ENCODE measurements around the gene HBEGF. TPM values are rescaled to one million over a fixed set of nuclear protein-coding genes. Genes with fewer than 3 reads are reported as not detected.

HBEGF gene
- total RNA-seq, 1 donor from 2014 or later: 0.49 TPM

- intact Hi-C loops (cut with micrococcal nuclease): loop anchor here (5.0 kb wide), 1 partner anchor 1627 kb away; no protein-coding TSS in a partner anchor
- Mint-ChIP-seq H3K9me3 (no peaks in the 10 kb centered on the region), H3K4me1 (no peaks in the 10 kb centered on the region), H3K27ac (no peak overlapping the region), H3K4me3 (no peak overlapping the region), H3K36me3 (ENCODE audit: low read depth) (no peaks in the 10 kb centered on the region), H3K27me3 (no peaks in the 10 kb centered on the region)
- TF ChIP-seq CTCF (IDR thresholded peaks at IDR 0.05): no peak
- no peak for DNase-seq
- ChIA-PET CTCF (interaction anchor here (0.9 to 1.0 kb wide), 2 partner anchors 28 to 80 kb away, joined by 3 to 4 read pairs; no protein-coding TSS in a partner anchor), POLR2A (no interaction called here)
- ATAC-seq (ENCODE audit: low read depth): no peak
Measured at GRCh38 chr5:140324617-140325241, 21.7 kb downstream of the HBEGF start.

GRCh38 chr5:140324041-140324600 is 22.3 kb downstream of the HBEGF start:
- ChIA-PET CTCF (interaction anchor here (0.9 kb wide), 1 partner anchor 79 kb away, joined by 4 read pairs; no protein-coding TSS in a partner anchor), POLR2A (no interaction called here)
- no peak for DNase-seq
- H3K9me3 Mint-ChIP-seq: no peaks in the 10 kb centered on the region
- no peaks in the 10 kb centered on the region for H3K27me3 Mint-ChIP-seq
- no peak for TF ChIP-seq CTCF (IDR thresholded peaks at IDR 0.05)
- H3K27ac Mint-ChIP-seq: no peak overlapping the region
- no peak overlapping the region for H3K4me3 Mint-ChIP-seq
- no peak for ATAC-seq (ENCODE audit: low read depth)
- no peaks in the 10 kb centered on the region for H3K4me1 Mint-ChIP-seq
- H3K36me3 Mint-ChIP-seq (ENCODE audit: low read depth): no peaks in the 10 kb centered on the region
- intact Hi-C loops (cut with micrococcal nuclease): no loop called here

- H3K27ac Mint-ChIP-seq: no peak overlapping the region
- H3K36me3 Mint-ChIP-seq (ENCODE audit: low read depth): no peaks in the 10 kb centered on the region
- H3K9me3 Mint-ChIP-seq: no peaks in the 10 kb centered on the region
- no peak for TF ChIP-seq CTCF (IDR thresholded peaks at IDR 0.05)
- H3K4me1 Mint-ChIP-seq: no peaks in the 10 kb centered on the region
- ChIA-PET CTCF (no interaction called here), POLR2A (no interaction called here)
- ATAC-seq (ENCODE audit: low read depth): no peak
- intact Hi-C loops (cut with micrococcal nuclease): no loop called here
- no peak overlapping the region for H3K4me3 Mint-ChIP-seq
- no peak for DNase-seq
- H3K27me3 Mint-ChIP-seq: no peaks in the 10 kb centered on the region
Measured at GRCh38 chr5:140322751-140323731, 23.4 kb downstream of the HBEGF start.

- Mint-ChIP-seq H3K36me3 (ENCODE audit: low read depth) (no peaks in the 10 kb centered on the region), H3K27ac (no peak overlapping the region), H3K9me3 (no peaks in the 10 kb centered on the region), H3K27me3 (no peaks in the 10 kb centered on the region), H3K4me1 (no peaks in the 10 kb centered on the region), H3K4me3 (no peak overlapping the region)
- ATAC-seq (ENCODE audit: low read depth): no peak
- no peak for DNase-seq
- ChIA-PET POLR2A (interaction anchor here (1.3 kb wide), 1 partner anchor 19 kb away, joined by 3 read pairs; the partner anchor contains the start of gene PFDN1), CTCF (interaction anchor here (0.8 kb wide), 1 partner anchor 30 kb away, joined by 4 read pairs; no protein-coding TSS in a partner anchor)
- intact Hi-C loops (cut with micrococcal nuclease): no loop called here
- no peak for TF ChIP-seq CTCF (IDR thresholded peaks at IDR 0.05)
Measured at GRCh38 chr5:140321796-140322195, 24.6 kb downstream of the HBEGF start.

- Mint-ChIP-seq H3K4me1 (no peaks in the 10 kb centered on the region), H3K36me3 (ENCODE audit: low read depth) (no peaks in the 10 kb centered on the region), H3K27me3 (no peaks in the 10 kb centered on the region), H3K9me3 (no peaks in the 10 kb centered on the region), H3K4me3 (no peak overlapping the region), H3K27ac (no peak overlapping the region)
- no peak for TF ChIP-seq CTCF (IDR thresholded peaks at IDR 0.05)
- ChIA-PET POLR2A (no interaction called here), CTCF (no interaction called here)
- DNase-seq: no peak
- no peak for ATAC-seq (ENCODE audit: low read depth)
- intact Hi-C loops (cut with micrococcal nuclease): no loop called here
Measured at GRCh38 chr5:140319833-140320232, 26.6 kb downstream of the HBEGF start.

Measured in activated B cell treated with CpG ODN at 0.5 μM for 24 hours (primary cell).